Epithelial cell of alveolus of lung (primary cell): ENCODE measurements around the gene GCG. TPM values are rescaled to one million over a fixed set of nuclear protein-coding genes. Genes with fewer than 3 reads are reported as not detected.

ENCODE experiments used
- total RNA-seq: library from RNA; depleted of rRNA; stranded (reverse); fragments of >200 nt; gene quantifications from 2 replicates; pipeline ENCODE4 v1.2.1, GENCODE V29; 2015

Gene GCG
- not detected in 2 replicates for total RNA-seq

GRCh38 chr2:162152147-162152546 lies at the start of gene GCG:
Gene GCG, minus strand, starts transcription at chr2:162152247. Its CDS starts 3,069 bp downstream, at chr2:162149178.

Other genes starting within 250 kb of the GCG start
- gene DPP4, start 78.0 kb downstream of the GCG start, total RNA-seq: 13.3 and 83.8 TPM in 2 replicates
- gene FAP, start 91.2 kb upstream of the GCG start, total RNA-seq: 15.5 and 118 TPM in 2 replicates
- gene IFIH1, start 166.4 kb upstream of the GCG start, total RNA-seq: 6.4 and 6.9 TPM in 2 replicates
- gene GCA, start 191.9 kb upstream of the GCG start, total RNA-seq: 5.7 and 8.5 TPM in 2 replicates